Left kidney (tissue), 2 donors: ENCODE measurements around the gene NEURL1B. TPM values are rescaled to one million over a fixed set of nuclear protein-coding genes. Genes with fewer than 3 reads are reported as not detected.
A peak's percentile ranks its signal among the peaks of the same experiment; 100 is the strongest.

Source experiments
- DNase-seq: peaks from one replicate; pipeline ENCODE4 v3.0.0-alpha.2; 2013
- polyA plus RNA-seq: library from polyadenylated mRNA; unstranded; fragments of 120-200 nt; gene quantifications from one replicate; pipeline ENCODE4 v1.2.1, GENCODE V29; 2013; ENCODE audit not compliant: insufficient read length

The NEURL1B gene
- polyA plus RNA-seq, 1 donor, result 14.8 TPM

DNA sequence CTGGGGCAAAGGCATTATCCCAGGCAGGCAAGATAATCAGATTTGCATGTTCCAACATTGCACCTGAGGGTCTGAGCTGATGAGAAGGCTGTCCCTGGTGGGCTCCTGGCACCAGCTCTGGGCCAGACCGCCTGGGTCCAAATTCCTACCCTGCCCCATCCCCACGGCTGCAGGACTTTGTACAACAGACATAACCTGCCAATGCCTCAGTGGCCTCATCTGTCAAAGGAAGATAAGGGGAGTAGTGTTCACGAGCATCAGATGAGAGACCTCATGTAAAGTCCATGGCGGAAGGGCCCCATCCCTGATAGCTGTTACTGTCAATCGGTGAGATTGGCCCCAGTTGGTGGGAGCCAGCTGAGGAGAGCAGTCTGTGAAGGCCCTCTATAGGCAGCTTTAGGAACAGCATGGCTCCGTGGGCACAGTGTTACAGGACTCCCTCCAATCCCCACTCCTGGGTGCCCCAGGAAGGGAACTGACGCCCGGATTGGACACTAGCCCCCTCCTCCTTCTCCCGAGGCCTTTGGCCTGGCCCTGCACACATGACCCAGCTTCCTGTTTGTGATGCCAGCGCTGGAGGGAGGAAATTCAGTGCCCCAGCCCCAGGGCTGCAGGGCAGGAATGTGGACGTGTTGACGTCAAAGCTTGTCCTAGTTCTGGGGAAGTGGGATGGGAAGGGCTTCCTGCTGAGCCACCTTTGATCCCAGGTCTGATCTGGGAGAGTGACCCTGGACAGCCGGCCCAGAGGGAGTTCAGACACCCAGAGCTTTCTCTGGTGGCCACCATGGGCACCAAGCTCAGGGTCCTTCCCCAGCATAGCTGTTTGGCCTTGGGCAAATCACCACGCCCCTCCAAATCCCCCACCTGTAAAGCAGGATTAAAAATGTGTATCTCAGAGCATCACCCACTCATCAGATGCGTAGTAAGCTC, 73.7 kb downstream of the NEURL1B start:
- no peak for DNase-seq

DNA sequence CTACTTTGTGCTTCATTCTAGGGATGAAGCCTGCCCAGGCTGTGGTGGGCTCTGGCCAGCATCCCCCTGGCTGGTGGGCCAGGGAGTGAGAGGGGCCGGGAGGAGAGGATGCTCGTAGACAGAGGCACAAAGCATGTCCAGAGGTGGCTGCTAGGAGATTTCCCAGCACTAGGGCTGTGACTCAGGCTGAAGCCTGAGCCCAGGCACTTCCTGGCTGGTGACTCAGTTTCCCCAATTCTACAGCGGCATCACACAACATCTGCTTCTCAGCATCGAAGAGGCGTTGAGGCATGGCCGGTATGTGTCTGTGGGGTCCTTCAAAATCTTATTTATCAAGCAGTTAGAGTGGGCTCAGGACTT, 74.3 kb downstream of the NEURL1B start:
- no peak for DNase-seq

DNA sequence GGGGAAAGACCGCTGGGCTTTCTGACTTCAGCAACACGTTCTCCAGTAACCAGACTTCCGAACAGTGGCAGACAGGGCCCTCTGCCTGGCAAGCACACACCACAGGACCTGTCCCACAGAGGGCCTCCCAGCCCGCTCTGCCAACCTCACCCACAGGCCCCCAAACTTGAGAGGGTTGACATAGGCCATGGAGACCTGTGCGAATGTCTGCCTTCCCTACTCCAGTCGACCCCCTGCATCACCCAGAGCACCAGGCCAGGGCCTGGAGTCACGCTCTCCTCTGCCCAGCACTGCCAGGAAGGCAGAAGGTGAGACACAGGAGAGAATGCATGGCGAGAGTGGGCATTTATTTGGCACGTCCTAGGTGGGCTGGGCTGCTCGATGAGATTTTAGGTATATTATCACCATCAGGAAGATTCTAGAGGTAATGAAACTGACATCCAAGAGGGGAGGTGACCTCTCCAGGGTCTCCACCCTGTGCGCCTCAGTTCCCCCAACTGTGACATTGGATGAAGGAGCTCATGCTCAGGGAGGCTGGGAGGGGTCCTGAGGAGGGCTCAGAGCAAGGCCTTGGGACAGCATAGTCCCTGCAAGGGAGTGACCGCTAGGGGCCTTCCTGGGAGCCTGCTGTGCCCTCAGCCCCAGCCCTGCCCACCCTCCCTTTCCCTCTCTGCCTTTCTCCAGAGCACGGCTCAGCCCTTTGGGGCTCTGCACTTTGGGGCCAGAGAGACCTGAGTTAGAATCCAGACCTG, 75.0 kb downstream of the NEURL1B start:
- DNase-seq, result no peak

DNA sequence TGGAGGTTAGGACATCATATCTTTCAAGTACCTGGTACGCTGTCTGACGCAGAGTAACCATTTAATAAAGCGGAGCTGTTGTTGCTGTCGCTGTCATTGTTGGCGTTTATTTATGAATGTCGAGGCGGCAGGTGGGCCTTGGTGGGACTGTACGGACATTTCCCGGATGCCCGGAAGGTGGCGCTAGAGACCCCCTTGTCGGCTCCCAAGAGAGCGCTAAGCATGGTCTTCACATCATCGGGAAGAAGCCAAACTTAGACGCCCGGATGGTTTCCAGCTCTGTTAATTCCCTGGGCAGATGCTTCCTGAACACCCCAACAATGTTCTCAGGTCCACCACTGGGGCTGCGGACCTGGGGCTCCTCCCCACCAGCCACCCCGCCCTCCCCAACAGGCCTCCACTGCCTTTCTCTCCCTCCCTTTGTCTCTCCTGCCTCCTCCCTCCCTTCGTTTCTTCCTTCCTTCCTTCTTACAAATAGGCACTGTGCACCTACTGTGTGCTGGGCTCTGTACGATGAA, 75.8 kb downstream of the NEURL1B start:
- DNase-seq, result peak; percentile 84

DNA sequence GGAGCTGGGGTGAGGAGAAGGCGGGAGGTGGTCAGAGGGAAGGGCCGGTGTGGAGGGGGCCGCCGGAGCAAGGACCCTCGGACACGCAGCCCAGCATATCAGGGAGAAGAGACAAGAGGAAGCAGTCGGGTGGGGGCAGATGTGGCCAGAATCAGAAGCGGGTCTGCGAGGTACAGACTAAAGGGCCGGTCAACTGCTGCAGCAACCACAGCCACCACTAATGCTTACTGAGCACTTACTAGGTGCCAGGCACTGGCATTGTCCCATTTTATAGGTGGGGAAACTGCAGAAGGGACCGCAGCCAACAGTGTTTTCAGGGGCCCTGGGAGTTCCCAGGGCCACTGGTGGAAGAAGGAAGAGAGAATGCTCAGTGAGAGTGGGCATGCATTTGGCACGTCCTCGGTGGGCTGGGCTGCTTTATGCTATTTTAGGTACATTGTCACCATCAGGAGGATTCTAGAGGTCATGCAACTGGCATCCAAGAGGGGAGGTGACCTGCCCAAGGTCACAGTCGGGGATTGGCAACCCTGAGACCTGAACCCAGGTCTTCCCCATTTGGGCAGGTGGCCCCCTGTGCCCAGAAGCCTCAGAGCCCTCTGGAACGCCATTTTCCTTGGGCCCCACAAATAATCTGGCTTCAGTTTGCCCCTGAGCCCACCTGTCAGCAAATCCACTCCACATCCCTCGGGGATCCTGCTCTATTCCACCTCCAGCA, 76.6 kb downstream of the NEURL1B start:
- DNase-seq, result no peak

DNA sequence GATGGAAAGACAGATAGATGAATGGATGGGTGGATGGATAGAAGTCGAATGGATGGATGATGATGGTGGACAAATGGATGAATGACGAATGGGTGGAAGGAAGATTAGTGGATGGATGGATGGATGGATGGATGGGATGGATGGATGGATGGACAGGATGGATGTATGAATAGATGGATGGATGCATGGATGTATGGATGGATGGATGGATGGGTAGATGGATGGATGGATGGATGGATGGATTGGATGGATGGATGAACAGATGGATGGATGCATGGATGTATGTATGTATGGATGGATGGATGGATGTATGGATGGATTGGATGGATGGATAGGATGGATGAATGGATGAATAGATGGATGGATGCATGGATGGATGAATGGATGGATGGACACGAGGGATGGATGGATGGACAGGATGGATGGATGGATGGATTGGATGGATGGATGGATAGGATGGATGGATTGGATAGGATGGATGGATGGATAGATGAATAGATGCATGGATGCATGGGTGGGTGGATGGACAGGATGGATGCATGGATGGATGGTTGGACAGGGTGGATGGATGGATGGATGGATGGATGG, 77.6 kb downstream of the NEURL1B start:
- no peak for DNase-seq

DNA sequence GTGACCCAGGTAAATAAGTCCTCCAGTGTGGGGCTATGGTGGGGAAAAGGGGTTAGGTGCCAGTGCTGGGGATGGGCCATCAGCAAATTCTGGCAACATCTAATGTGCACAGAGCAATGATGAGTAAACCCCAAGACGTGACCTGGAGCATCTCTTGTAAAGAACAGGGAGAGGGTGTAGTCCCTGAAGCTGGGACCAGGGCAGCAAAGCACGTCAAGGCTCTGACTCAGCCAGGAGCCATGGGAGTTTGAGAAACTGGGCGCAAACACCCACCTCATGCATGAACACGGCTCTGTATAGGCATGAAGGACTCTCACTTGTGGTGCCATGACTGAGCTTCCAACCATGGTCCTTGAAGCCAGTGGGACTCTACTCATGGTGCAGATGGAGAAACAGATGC, 78.1 kb downstream of the NEURL1B start:
- DNase-seq, result no peak

DNA sequence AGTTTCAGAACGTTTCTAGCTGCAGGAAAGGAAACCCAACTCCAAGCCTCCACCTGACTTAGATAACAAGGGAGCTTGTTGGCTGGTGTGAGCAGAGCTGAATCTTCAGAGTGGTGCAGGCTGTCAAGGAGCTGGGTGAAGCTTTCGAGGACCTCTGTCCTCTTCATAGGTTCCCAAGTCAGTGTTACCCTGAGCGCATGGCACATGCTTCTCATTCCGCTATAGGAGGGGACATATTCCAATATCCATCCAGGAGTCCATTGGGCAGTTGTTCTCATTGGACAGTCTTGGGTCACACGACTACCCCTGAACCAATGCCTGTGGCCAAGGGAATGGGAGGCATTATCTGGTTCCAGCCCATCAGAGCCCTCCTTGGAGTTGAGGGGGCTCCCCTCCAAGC, 79.6 kb downstream of the NEURL1B start:
- no peak for DNase-seq

DNA sequence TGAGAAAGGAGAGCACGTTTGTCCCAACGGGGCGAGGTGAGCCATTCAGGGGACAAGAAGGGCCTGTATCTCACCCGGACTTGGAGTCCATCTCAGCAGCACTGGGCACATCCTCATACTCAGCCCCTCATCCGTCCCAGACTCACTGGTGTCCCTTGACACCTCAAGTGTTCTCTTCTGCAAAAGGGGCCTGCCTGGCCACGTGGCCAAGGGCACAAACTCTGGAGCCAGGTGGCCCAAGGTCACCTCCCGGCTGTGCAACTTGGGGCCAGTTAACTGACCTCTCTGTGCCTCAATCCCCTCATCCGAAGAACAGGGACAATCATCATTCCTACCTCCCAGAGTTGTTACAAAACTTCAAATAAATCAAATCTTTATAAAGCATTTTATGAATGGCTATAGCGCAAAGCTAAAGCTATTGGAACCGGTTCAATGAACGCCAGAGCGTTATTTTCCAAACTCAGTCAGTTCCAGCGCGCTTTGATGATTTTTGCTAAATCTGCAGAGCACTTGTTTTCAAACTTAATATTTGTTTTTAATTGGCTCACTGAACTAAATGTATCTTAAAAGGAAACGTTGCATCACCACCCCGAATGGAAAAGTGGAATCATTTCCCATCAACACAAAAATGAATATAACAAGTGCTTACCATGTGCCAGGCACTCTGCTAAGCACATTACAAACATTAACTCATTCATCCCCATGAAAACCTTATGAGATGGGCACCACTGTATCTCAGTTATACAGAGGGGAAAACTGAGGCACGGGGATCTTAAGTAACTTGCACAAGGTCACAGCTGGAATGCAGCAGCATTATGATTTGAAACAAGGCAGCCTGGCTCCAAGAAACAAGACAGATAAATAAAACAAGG, 80.6 kb downstream of the NEURL1B start:
- no peak for DNase-seq

DNA sequence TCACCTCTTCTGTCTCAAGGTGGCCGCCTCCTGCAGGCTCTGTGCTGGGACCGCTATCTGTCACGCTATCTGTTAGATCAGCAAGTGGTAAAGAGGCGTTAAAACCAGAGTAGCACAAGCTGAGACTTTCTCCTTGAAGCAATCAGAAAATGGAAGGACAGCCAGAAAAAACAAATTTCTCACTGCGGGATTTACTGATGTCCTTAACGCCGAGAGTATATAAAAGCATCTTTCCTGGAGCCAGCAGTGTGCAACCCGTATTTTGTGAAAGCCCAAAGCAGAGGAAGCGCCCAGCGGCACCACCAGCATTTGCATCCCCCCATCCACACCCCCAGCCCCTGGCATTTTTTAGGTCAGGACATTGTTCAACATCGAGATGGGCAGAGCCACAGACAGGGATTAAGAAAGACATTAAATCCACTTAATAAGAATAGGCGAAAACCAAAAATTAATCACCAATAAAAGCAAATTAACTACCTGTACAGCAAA, 81.3 kb downstream of the NEURL1B start:
- DNase-seq, result no peak

DNA sequence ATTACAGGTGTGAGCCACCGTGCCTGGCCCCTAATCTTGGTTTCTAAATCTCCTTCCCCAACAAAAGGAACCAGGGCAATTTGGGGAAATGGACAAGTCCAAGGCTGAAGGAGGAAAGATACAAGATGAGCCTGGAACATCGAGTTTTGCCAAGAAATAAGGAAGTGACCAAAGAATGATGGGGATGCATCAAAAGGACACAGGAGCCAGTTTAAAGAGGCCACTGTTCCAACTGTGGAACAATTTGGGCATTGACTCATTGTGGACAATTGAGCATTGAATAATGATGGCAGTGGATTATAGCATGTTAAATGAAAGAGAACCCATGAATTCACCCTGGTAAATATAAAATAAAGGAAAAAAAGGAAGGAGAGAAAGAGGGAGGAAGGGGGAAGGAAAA, 82.4 kb downstream of the NEURL1B start:
- DNase-seq, result no peak

DNA sequence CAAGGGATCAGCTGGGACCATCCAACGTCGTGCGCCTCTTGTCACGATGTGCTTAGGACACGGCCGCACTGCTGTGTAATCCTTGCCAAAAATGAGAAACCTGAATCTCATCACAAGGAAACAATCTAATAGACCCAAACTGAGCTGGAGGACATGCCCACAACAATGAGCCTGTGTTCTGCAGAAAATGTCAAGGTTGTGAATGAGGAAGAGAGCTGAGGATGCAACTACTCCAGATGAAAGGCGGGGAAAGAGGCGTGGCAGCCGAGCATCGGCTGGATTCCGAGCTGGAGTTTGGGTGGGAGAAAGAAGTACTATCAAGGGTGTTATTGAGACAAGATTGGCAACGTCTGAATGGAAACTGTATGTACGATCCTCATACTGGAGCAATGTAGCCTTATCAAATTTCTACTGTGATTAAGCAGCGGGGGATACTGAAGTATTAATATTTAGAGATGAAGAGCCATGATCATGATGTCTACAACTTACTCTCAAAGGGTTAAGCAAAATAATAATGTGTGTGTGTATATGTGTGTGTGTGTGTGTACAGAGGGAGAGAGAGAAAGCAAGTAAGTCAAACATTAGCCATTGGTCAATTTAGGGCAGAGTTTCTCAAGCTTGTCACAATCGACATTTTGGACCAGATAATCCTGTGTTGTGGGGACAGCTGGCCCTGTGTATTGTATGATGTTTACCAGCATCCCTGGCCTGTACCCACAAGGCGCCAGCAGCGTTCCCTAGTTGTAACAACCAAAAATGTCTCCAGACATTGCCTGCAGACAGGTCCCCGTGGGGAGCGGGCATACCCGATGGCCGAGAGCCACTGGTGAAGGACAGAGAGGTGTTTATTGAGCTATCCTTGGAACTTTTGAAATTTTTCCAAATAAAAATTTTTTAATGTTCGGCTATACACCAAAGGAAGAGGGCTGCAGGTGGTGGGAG, 83.5 kb downstream of the NEURL1B start:
- DNase-seq, result no peak

DNA sequence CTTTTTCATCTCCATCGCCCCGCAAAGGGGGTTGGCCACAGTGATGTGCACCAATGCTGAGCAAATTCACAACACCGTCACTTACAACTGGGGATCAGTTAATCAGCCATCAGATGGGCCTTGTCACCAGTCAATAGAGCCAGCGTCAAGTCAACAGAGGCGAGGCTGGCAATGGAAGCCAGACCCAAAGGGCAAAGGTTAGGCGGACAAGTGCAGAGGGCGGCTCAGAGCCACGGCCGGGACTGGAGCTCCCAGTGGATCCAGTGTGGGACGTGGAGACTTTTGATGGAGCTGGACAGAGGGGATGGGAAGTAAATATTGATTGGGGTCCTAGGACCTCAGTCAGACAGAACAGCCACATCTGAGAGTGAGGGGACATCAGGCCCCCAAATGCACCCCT, 84.2 kb downstream of the NEURL1B start:
- DNase-seq, result no peak

DNA sequence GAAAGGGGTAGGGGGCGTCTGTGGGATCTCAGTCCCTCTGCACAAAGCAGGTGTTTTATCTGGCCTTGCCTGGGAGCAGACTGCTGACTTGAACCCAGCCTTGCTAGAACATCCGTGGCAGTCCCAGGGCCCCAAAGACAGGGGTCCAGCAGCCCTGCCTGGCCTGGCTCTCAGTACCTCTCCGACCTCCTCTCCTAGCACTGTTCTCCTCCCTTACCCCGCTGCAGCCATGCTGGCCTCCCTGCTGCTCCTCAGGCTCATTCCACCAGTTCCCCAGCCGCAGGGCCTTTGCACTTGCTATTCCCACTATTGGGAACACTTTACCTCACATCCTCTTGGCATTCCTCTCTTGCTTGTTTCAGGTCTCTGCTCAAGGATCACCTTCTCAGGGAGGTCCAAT, 84.7 kb downstream of the NEURL1B start:
- no peak for DNase-seq

DNA sequence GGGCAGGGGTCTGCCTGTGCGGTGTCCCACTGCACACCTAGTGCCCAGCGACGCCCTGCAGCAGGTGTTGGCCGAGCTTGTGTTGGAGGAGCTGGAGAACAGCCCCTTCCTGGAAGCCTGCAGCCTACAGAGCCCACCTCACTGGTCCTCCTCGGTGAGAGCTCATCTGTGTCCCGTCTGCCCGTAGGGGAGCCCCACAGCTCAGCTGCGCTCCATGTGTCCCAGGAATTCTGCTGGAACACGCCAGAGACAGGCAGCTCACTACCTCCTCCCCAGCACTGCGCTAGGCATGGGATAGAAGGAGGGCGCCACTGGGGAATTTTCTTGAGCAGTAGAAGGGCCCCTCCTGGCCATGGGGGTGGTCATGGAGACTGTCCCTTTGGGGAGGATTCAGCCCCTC, 85.9 kb downstream of the NEURL1B start:
- DNase-seq, result no peak

DNA sequence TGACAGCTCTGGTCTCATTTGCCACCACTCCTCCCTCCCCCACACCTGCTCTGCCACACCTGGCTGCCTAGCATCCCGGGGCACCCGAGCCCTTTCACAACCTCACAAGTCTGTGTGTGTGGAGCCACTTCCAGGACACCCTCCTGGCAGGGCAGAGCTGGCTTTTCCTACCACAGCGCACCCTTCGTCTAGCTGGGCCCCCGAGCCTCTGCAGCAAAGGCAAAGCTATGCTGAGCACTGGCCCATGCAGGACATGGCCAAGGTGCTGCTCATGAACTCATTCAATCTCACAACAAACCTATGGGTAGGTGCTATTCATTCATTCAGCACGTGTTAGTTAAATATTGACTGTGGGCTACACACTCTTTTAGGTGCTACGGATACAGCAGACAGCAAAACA, 86.5 kb downstream of the NEURL1B start:
- DNase-seq, result no peak

DNA sequence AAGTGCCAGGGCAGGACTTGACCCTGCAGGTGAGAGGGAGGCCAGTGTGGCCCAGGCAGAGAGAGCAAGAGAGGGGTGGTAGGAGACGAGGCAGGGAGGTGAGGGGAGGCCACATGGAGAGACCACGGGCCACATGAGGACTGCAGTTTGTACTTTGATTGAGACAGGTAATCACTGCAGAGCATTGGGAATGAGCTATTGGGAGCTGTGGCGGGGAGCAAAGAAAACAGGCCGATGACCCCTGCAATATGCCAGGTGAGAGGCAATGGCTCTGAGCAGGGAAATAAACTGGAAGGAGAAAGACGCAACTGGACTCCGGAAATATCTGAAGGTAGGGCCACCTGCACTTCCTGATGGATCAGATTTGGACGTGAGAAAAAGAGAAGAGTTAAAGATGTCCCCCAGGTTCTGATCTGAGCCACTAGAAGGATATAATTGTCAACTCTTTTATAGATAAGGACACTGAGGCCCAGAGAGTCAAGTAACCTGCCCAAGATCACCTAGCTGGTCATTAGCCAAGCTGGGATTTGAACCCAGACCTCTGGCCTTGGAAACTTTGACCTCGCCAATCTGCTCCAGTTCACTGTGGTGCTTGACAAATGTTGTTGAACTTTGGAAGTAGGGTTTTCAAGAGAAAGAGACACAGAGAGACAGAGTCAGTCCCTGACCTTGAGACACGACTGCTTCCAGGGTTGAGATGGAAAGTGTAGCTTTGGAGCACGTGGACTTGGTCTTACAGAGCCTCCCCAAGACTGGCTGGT, 87.6 kb downstream of the NEURL1B start:
- DNase-seq, result no peak

DNA sequence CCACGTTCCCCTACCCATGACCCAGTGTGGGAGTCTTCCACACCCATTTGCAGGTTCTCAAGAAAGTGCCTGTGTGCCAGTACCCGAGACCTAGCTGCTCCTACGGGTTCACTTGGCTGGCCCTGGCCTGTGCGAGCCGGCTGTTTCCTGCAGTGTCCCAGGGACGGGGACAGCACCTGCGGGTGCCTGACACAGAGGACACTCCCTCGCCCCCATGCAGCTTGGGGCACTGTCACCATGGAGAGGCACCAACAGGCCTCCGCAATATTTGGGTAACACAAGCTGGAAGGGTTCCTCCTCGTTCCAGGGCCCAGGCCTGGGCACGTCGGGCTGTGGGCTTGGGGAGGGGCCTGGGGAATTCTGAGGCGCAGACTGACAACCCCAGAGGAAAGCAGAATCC, 88.5 kb downstream of the NEURL1B start:
- DNase-seq, result no peak

DNA sequence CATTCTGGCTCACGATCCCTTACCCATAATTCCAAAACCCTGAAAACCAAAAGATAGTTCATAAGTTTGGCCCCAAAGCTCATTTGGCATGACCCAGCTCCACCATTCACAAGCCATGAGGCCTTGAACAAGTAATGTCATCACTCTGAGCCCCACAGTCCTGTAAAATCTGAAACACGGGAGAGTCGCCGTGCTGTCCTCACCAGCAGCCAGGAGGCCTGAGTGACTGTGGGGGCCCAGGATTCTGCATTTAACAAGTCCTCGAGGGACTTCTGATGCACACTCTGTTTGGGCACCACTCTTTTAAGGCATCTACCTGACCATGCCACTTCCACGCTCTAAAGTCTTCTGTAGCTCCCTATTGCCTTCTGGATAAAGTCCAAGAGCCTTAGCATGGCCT, 89.2 kb downstream of the NEURL1B start:
- no peak for DNase-seq
